GM19240 (cell line): Measurements from ENCODE around the gene SMAD5.

ENCODE experiments used
- DNase-seq: peaks from one replicate; pipeline ENCODE4 v3.0.0; 2011; ENCODE audit warnings: low spot score; ENCODE audit not compliant: insufficient read length

SMAD5 gene

DNA sequence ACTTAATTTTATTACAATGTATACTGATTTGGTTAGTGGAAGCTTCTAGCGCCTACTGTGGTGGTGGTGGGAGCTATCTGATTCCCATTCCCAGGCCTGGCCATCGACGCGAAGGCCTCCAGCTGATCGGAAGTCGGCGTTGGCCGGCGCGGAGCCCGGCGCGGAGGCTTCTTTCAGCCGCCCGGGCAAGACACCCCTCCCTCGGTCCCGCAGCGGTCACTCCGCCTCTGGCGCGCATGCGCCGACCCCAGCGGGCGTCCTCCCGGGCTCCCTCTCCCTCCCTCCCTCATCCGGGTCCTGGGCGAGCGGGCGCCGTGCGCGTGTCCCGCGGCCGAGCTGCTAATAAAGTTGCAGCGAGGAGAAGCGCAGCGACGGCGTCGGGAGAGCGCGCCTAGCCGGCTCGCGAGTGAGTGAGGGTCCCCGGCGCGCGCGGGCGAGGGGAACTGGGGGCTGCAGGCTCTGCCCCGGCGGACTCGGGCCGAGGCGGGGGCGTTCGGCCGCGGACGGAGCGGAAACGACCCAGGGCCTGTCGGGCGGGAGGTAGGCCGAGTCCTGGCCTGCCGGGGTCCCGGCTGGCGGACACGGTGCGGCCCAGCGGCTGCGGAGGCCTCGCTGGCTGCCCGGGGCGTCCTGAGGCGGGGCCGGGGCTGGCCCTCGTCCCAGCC lies at the start of gene SMAD5:
Gene SMAD5 (plus strand): TSS at position 289 of the 665 bp plus-strand sequence. CDS start 20,916 bp downstream, outside the sequence.
- peak; percentile 91 for DNase-seq

- no peak for DNase-seq
These were observed 47.9 kb upstream of the SMAD5 start for GRCh38 chr5:136084698-136085097.

- no peak for DNase-seq
These were observed 45.7 kb upstream of the SMAD5 start for GRCh38 chr5:136086783-136087566.

DNA sequence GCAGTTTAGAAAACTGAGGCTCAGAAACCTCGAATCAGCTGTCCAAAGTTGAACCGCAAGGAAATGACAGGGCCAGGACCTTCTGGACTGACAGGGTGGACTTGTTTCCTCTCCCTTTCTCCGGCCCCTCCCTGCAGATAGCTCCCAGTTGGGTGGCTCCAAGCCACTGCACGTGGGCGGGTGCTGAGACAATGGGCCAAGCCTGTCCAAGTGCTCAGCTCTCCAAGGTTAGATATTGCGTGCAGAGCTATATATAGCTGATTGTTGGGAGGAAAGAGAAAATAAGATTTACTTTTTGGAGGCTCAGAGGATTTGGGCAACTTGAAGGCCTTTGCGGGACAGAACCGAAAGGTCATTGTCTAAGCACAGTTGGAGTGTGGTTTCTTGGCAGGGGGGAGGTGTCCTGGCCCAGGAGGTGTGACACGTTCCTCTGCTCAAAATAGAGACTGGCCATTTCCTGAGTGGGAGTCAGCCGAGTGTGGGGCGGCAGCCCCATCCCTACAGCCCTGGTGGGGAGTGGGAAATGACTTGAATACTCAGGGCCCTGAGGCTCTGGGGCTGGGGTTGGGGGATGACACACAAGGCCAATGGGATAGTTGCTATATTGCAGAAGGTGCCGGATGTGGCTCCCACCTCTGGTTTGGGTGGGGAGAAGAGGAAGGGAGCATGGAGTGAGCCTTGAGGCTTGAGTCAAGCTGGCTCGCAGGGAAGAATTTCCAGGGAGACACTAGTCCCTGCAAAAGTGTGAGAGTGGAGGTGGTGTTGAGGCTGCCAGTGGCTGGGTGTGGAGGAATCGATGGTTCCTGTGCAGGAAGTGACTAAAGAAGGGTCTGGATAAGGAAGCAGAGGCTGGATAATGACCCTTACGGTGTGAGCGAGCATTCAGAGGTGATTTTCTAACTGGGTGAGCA lies 44.4 kb upstream of the SMAD5 start:
- no peak for DNase-seq

GRCh38 chr5:136089791-136090190 lies 42.9 kb upstream of the SMAD5 start:
- DNase-seq = no peak

- DNase-seq = no peak
These were observed 42.3 kb upstream of the SMAD5 start for GRCh38 chr5:136090319-136090718.

DNA sequence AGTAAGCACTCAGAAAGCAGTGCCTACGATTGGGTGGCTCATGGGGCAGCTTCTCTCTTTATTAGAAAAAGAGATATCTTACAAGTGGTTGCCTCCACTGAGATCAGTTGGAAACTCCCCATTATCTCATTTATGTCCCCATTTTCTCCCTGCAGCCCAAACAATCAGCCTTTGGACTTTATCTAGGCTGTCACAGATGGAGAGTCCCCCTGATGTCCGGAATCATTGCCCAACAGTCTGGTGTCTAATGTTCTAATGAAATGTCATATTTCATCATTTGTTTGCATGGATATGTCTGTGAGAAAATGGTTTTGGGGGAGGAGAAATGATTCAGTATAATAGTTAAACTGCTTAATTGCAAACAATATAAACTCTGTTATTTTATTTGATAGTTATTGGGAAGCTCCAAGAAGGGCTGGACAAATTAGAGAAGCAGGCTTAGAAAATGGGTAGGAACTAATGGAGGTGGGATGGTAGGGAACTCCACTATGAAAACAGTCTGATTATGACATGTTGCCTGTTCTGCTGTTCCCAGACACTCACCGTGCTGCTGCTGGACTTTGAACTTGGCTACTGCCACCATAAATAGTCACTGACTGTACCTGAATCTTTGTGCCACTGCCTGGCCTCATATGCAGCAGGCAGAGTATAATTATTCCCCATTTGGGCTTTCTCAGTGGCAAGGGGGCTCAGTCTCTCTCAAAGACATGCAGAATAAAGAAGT lies 38.3 kb upstream of the SMAD5 start:
- DNase-seq = no peak

- DNase-seq = no peak
These were observed 37.6 kb upstream of the SMAD5 start for GRCh38 chr5:136094913-136095641.

GRCh38 chr5:136098176-136098575 lies 34.5 kb upstream of the SMAD5 start:
- no peak for DNase-seq

DNA sequence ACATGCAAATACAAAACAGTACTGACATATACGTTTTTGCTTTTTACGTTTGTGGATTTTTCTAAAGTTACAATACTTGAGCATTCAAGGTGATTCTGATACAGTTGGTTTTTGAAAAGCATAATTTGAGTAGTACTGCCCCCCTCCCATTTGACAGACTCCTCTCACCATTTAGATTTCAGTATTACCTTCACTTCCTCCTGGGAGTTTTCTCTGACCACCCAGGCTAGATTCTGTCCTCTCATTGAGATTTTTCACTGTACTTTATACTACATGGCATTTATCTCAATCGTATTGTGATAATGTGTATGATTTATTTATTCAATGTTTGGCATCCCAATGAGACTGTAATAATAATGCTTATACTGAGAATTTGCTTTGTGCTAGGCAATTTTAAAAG lies 32.8 kb upstream of the SMAD5 start:
- DNase-seq = no peak

DNA sequence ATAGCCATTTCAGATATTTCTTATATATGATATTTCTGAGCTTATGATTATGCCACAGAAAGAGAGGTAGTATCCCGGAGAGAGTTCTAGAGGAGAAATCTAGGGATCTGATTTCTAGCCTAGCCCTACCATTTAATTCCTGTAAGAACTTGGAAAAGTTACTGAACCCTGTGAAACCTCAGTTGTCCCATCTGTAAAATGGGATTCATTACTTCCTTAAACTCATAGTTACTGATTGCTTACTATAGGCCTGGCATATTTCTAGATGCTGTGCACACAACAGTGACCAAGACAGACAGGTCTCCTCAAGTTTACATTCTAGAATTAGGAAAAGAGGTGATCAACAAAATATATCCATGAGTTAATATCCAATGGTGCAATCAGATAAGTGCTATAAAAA lies 30.8 kb upstream of the SMAD5 start:
- DNase-seq = no peak

GRCh38 chr5:136103118-136103517 lies 29.5 kb upstream of the SMAD5 start:
- no peak for DNase-seq

GRCh38 chr5:136104306-136104965 lies 28.2 kb upstream of the SMAD5 start:
- DNase-seq = no peak

DNA sequence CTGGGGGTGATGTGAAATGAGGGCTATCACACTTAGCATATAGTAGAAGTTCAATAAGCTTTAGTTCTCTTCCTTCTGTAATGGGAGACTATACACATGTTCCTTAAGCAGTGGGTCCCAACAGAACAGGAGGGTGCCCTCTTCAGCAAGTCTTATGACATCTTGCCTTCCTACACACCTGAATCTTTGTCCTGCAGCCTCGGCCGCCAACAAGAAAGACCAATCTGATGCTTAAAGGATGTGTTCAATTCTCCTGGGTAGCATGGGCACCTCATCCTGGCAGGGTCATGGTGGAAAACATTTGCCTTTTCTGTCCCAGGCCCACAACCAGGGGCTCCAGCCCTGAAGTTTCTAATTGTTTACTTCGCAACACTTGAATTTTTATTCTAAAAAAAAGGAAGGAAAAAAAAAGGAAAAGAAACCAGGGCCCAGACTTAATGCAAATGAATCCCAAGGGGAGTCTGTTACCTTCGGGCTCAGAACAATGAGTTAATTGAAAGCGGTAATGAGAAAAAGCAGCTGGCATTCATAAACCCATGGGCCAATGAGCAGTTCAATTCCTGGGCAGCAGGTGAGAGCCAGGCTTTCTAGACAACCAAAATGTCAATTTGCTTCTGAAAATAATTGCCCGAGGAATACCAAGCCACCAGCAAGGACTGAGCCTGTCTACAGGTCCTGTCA lies 26.2 kb upstream of the SMAD5 start:
- DNase-seq = no peak

DNA sequence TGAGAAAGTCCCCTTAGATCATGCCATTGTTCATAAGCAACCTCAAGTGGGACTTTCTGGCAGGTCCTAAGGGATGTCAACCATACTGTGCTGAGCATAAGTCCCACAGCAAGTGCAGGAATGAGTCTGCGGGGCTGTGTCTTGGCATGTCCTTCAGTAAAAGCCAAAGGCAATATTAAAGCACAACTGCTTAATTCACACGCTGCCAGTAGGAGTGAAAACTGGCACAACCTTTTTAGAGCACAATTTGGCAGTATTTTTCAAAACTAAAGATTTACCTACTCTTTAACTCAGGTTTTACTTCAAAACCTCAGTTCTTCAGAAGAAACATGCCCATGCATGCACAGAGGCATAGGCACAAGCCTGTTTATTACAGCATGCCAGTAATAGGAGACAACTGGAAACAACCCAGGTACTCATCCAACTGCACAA lies 24.4 kb upstream of the SMAD5 start:
- no peak for DNase-seq

DNA sequence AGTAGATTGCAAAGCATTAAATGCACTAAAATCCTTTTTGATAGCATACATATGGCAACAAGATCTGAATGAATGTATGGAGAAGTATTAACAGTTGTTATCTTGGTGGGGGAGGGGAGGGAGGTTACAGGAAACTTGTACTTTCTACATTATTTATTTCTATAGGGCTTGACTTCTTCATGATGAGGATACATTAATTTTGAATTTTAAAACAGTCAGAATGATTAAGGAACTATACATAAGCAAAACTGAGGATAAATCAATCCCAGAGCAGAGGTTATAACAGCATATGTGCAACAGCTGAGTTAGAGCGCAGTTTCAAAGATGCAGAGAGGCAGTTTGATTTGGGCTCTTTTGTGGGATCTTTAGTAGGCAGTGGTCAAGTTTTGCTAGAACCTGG lies 23.9 kb upstream of the SMAD5 start:
- no peak for DNase-seq

DNA sequence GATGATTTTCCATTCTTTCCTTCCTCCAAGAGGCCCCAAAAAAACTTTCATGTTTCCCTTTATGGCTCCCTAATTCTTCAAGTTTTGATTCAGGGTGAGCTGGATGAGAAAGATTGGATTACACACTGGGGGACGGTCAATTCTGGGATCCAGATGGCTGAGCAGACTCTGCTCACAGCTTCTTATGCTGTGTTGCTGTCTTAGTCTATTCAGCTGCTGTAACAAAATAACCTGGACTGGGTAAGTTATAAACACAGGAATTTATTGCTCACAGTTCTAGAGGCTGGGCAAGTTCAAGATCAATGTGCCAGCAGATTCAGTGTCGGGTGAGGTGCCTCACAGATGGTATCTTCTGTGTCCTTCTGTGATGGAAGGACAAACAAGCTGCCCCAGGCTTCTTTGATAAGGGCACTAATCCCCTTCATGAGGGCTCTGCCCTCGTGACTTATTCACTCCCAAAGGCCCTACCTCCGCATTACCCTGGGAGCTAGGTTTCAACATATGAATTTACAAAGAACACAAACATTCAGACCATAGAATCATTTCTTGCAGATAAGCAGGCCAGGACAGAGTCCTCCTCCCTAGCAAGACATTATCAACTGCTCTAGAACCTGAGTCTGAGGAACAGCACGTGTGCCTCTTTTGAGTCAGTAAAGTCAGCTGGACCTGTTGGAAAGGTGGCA lies 23.1 kb upstream of the SMAD5 start:
- no peak for DNase-seq

DNA sequence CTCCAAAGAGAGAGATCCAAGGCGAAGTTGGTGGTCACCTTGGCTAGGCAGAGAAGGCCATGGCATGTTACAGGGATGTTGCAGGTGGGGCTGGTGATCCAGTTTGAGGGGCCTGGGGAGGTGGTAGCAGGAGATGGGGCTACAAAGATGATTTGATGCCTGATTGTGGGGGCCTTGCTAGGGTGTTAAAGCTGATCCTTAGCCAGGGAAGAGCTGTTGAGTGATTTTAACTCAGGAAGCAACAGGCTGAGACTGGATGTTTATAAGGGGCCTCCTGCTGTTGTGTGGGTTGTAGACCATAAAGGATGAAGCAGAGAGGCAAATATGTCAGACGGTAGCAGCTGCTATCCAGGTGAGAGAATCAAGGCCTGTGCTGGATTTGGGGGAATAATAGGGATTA lies 19.0 kb upstream of the SMAD5 start:
- no peak for DNase-seq
